ENCODE data around the gene OR2J3. TPM values are rescaled to one million over a fixed set of nuclear protein-coding genes. Genes with fewer than 3 reads are reported as not detected.
"Not testable (repeated sequence)": the region's sequence is repeated elsewhere in the genome, so short reads cannot be mapped to it uniquely, and the experiment has no call there.

The OR2J3 gene
- total RNA-seq, 1 donor from 2014 or later: not detected

DNA sequence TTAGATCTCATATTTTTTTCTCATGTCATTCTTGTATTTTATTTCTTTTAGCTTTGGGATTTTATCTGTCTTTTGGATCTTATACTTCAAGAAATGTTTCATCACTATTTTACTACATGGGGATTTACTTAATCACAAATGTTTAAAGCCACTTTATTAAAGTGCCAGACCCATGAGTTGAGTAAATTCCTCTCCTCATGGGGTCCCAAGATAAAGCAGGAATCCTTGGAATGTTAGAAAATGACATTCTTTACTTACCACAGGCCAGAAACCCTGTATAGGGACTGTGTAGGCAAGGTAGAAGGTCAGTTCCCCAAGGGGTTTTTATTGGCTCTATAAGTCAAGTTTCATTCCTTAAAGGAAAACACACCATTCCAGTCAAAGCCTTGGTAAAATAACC lies 34.5 kb downstream of the OR2J3 start:
- no peak for DNase-seq (ENCODE audit: extremely low spot score in 2 of 2)
- Histone ChIP-seq H3K4me1 (no peaks in the 10 kb centered on the region), H3K36me3 (no peaks in the 10 kb centered on the region), H3K27ac (no peak overlapping the region), H3K27me3 (no peaks in the 10 kb centered on the region), H3K4me3 (no peak overlapping the region), H3K9me3 (no peaks in the 10 kb centered on the region)
- no peak for TF ChIP-seq CTCF (IDR thresholded peaks at IDR 0.05)
- no peak for TF ChIP-seq POLR2A (IDR thresholded peaks at IDR 0.05)
- no peak for TF ChIP-seq POLR2AphosphoS5 (IDR thresholded peaks at IDR 0.05; ENCODE audit: insufficient read depth in 1 of 2, low read depth in 1 of 2)
- intact Hi-C loops (cut with DNase I): no loop called here

GRCh38 chr6:29146179-29146578 lies 38.3 kb downstream of the OR2J3 start:
- H3K4me1 ChIP-seq: no peaks in the 10 kb centered on the region
- no peaks in the 10 kb centered on the region for H3K27me3 ChIP-seq
- H3K36me3 ChIP-seq: no peaks in the 10 kb centered on the region
- DNase-seq (ENCODE audit: extremely low spot score in 2 of 2): no peak
- TF ChIP-seq POLR2A (IDR thresholded peaks at IDR 0.05): no peak
- TF ChIP-seq POLR2AphosphoS5 (IDR thresholded peaks at IDR 0.05; ENCODE audit: insufficient read depth in 1 of 2, low read depth in 1 of 2): no peak
- no peak for TF ChIP-seq CTCF (IDR thresholded peaks at IDR 0.05)
- no peak overlapping the region for H3K27ac ChIP-seq
- H3K4me3 ChIP-seq: no peak overlapping the region
- H3K9me3 ChIP-seq: no peaks in the 10 kb centered on the region
- intact Hi-C loops (cut with DNase I): no loop called here

DNA sequence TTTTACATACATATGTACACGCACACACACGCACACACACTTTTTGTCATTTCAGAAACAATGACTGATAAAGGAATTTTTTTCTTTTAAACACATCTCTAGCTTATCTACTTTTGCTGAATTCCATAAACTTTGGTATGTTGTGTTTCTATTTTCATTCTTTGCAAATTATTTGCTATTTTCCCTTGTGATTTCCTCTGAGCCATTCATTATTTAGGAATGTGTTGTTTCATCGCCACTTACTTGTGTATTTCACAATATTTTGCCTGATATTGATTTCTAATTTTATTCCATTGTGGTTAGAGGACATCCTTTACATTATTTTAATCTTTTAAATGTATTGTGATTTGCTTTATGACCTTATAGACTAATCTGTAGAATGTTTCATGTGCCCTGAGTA lies 39.2 kb downstream of the OR2J3 start:
- intact Hi-C loops (cut with DNase I): no loop called here
- DNase-seq (ENCODE audit: extremely low spot score in 2 of 2): no peak
- no peak overlapping the region for H3K27ac ChIP-seq
- TF ChIP-seq POLR2A (IDR thresholded peaks at IDR 0.05) (no peak), POLR2AphosphoS5 (IDR thresholded peaks at IDR 0.05; ENCODE audit: insufficient read depth in 1 of 2, low read depth in 1 of 2) (no peak), CTCF (IDR thresholded peaks at IDR 0.05) (no peak)
- no peaks in the 10 kb centered on the region for H3K9me3 ChIP-seq
- no peaks in the 10 kb centered on the region for H3K36me3 ChIP-seq
- H3K27me3 ChIP-seq: no peaks in the 10 kb centered on the region
- H3K4me1 ChIP-seq: no peaks in the 10 kb centered on the region
- H3K4me3 ChIP-seq: no peak overlapping the region

GRCh38 chr6:29149444-29149843 lies 41.6 kb downstream of the OR2J3 start:
- DNase-seq (ENCODE audit: extremely low spot score in 2 of 2); intact Hi-C loops (cut with DNase I); H3K4me1 ChIP-seq; H3K36me3 ChIP-seq; H3K4me3 ChIP-seq; H3K9me3 ChIP-seq; H3K27ac ChIP-seq; H3K27me3 ChIP-seq: not testable (repeated sequence)

DNA sequence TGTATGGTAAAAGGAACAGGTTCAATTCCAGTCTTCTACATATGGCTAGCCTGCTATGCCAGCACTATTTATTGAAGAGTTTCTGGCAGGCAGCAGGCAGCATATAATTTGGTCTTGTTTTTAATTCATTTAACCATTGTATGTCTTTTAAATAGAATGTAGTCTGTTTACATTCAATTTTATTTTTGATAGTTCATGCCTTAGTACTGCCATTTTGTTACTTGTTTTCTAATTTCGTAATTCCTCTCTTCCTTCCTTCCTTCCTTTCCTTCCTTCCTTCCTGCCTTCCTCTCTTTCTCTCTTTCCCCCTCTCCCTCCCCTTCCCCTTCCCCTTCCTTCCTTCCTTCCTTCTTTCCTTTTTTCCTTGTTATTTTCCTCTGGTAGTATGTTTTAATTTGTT lies 45.2 kb downstream of the OR2J3 start:
- intact Hi-C loops (cut with DNase I): no loop called here
- no peak overlapping the region for H3K4me3 ChIP-seq
- TF ChIP-seq CTCF (IDR thresholded peaks at IDR 0.05): no peak
- no peaks in the 10 kb centered on the region for H3K27me3 ChIP-seq
- no peak for DNase-seq (ENCODE audit: extremely low spot score in 2 of 2)
- H3K36me3 ChIP-seq: no peaks in the 10 kb centered on the region
- H3K4me1 ChIP-seq: no peaks in the 10 kb centered on the region
- no peaks in the 10 kb centered on the region for H3K9me3 ChIP-seq
- no peak overlapping the region for H3K27ac ChIP-seq

- H3K27ac ChIP-seq; H3K27me3 ChIP-seq; DNase-seq (ENCODE audit: extremely low spot score in 2 of 2); H3K4me3 ChIP-seq; H3K4me1 ChIP-seq; intact Hi-C loops (cut with DNase I); H3K9me3 ChIP-seq; H3K36me3 ChIP-seq: not testable (repeated sequence)
These were observed 47.3 kb downstream of the OR2J3 start for GRCh38 chr6:29155182-29155581.

DNA sequence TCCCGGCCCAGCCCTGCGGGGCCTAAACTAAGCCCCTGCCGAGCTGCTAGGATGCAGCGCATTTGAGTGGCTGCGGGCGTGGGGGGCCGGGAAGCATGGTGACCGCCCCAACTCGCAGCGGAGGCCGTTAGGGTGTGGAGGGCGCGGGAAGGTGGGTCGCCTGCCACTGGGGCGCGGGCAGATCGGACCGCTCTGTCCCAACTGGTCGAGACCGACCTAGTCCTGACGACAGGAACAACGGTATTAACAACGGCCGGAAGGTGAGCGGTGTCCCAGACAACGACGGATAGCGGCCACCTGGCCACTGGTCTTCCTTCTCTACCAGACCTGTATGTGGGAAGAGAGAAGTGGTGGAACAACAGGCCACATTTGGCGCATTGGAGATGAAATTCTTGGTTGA lies 52.1 kb downstream of the OR2J3 start:
- H3K4me1 ChIP-seq; H3K4me3 ChIP-seq; H3K27me3 ChIP-seq; H3K27ac ChIP-seq; intact Hi-C loops (cut with DNase I); DNase-seq (ENCODE audit: extremely low spot score in 2 of 2); H3K36me3 ChIP-seq; H3K9me3 ChIP-seq: not testable (repeated sequence)

All from vagina (tissue), 2 donors.